Esophagus muscularis mucosa (tissue), 4 donors: ENCODE results near the gene ATP10B. TPM values are rescaled to one million over a fixed set of nuclear protein-coding genes. Genes with fewer than 3 reads are reported as not detected.

Experiments
- DNase-seq: peaks from one replicate; pipeline ENCODE4 v3.0.0-alpha.2; 2017; ENCODE audit errors: extremely low spot score
- H3K27ac ChIP-seq, 4 donors: fragments of 200-600 bp; sonication (generic); replicated peaks in 1 of 4; 1 replicate in 3 of 4; 2 replicates in 1 of 4; pipeline ENCODE4 v1.5.1; 2016 to 2019; ENCODE audit warnings: mild to moderate bottlenecking in 1 of 4
- H3K27me3 ChIP-seq, 4 donors: fragments of 200-600 bp; sonication (generic); one replicate each; pipeline versions ENCODE4 v1.5.1 to v1.6.0; 2016 to 2019
- H3K36me3 ChIP-seq, 4 donors: fragments of 200-600 bp; sonication (generic); one replicate each; pipeline ENCODE4 v1.5.1; 2016 to 2019
- H3K4me1 ChIP-seq, 4 donors: fragments of 200-600 bp; sonication (generic); one replicate each; pipeline ENCODE4 v1.5.1; 2016 to 2019
- H3K4me3 ChIP-seq, 4 donors: fragments of 200-600 bp; sonication (generic); 1 replicate in 2 of 4; 2 replicates in 2 of 4; pipeline ENCODE4 v1.5.1; 2016 to 2019; ENCODE audit warnings: mild to moderate bottlenecking in 4 of 4, moderate library complexity in 1 of 4
- H3K9me3 ChIP-seq, 4 donors: fragments of 200-600 bp; sonication (generic); 1 replicate in 3 of 4; 2 replicates in 1 of 4; pipeline ENCODE4 v1.5.1; 2016 to 2019
- EP300 ChIP-seq: sonication (generic); formaldehyde crosslinking; IDR thresholded peaks from one replicate; pipeline ENCODE4 v1.6.1; 2017; ENCODE audit warnings: antibody characterized with exemption
- POLR2A ChIP-seq: fragments of 450-650 bp; IDR thresholded peaks from one replicate; pipeline ENCODE4 v1.6.1; 2017; ENCODE audit warnings: antibody characterized with exemption, moderate library complexity, mild to moderate bottlenecking, low read depth
- POLR2AphosphoS5 ChIP-seq, 2 donors: sonication (generic); formaldehyde crosslinking; IDR thresholded peaks; one replicate each; pipeline ENCODE4 v1.6.1; 2017; ENCODE audit warnings: antibody characterized with exemption in 2 of 2
- WGBS: methylation state at CpG from one replicate; pipeline ENCODE4 v1.1.5; 2018; 5-methylcytosine and 5-hydroxymethylcytosine counted together
- intact Hi-C: fragments of 100-400 bp; cut with DNase I; formaldehyde crosslinking; loops from one replicate; pipeline ENCODE4 v1.15.1; 2023
- total RNA-seq, 4 donors: library from RNA; depleted of rRNA; stranded (reverse); fragments of >200 nt; gene quantifications; one replicate each; pipeline versions ENCODE4 v1.1.0 to v1.2.1, GENCODE V29; 2016
- TF ChIP-seq, protein P1 (sequence below), 3 experiments: fragments of 200-600 bp in 2 of 3; fragments of 450-650 bp in 1 of 3; sonication (generic) in 2 of 3; IDR thresholded peaks; one replicate each; pipeline ENCODE4 v1.5.1; 2017 to 2019; ENCODE audit warnings: antibody characterized with exemption in 3 of 3, mild to moderate bottlenecking in 2 of 3, moderate library complexity in 1 of 3

ATP10B gene
- total RNA-seq, 4 donors from 2014 or later, result 0.42 to 1.1 (median 0.79) TPM

DNA sequence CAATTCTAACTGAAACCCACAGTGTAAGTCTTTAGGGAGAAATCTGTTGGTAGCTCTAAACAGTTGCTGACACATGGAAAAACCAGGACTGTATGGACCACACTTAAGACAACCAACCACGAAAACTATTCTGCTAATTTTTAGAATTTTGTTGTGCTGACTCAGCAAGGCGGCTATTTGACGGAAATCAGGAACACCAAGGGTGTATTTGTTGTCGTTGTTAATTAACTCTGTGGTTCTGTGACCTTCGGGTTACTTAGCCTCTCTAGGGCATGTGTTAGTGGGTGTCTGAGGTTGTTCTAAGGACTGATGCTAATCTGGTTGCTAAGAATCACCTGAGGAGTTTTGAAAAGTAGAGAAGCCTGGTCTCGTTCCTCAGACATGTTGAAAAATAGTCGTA is 79.2 kb downstream of the ATP10B start:
- Histone ChIP-seq H3K27me3 (no peaks in the 10 kb centered on the region), H3K4me1 (no peaks in the 10 kb centered on the region), H3K4me3 (no peak overlapping the region), H3K9me3 (no peaks in the 10 kb centered on the region), H3K27ac (no peak overlapping the region), H3K36me3 (no peaks in the 10 kb centered on the region)
- intact Hi-C loops, result no loop called here
- no peak for DNase-seq
- TF ChIP-seq POLR2AphosphoS5 (IDR thresholded peaks at IDR 0.05), result no peak
- no peak for TF ChIP-seq POLR2A
- WGBS, result 81% methylated on average over 7 of the region's 7 CpGs

DNA sequence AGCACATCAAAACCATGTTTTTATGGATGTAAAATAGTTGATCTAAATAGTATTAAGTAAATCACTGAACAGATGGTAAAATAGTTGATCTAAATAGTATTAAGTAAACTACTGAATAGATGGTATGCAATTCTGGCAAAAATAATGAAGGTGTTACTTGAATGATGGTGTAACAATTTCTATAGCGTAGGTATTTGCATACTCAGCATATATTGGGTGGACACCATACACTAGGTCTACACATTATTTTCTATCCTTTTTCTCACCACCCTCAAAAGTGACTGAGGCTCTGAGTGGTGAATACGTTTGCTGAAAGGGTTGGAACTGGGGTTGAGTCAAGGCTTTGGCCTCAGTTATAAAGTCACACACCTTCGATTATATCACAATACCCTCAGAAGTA is 81.3 kb downstream of the ATP10B start:
- TF ChIP-seq POLR2AphosphoS5 (IDR thresholded peaks at IDR 0.05) (no peak), EP300 (no peak), POLR2A (no peak)
- TF ChIP-seq, protein P1, sequence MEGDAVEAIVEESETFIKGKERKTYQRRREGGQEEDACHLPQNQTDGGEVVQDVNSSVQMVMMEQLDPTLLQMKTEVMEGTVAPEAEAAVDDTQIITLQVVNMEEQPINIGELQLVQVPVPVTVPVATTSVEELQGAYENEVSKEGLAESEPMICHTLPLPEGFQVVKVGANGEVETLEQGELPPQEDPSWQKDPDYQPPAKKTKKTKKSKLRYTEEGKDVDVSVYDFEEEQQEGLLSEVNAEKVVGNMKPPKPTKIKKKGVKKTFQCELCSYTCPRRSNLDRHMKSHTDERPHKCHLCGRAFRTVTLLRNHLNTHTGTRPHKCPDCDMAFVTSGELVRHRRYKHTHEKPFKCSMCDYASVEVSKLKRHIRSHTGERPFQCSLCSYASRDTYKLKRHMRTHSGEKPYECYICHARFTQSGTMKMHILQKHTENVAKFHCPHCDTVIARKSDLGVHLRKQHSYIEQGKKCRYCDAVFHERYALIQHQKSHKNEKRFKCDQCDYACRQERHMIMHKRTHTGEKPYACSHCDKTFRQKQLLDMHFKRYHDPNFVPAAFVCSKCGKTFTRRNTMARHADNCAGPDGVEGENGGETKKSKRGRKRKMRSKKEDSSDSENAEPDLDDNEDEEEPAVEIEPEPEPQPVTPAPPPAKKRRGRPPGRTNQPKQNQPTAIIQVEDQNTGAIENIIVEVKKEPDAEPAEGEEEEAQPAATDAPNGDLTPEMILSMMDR (IDR thresholded peaks at IDR 0.05), result no peak
- 79% methylated on average over 3 of the region's 3 CpGs for WGBS
- H3K4me1 ChIP-seq, result no peaks in the 10 kb centered on the region

DNA sequence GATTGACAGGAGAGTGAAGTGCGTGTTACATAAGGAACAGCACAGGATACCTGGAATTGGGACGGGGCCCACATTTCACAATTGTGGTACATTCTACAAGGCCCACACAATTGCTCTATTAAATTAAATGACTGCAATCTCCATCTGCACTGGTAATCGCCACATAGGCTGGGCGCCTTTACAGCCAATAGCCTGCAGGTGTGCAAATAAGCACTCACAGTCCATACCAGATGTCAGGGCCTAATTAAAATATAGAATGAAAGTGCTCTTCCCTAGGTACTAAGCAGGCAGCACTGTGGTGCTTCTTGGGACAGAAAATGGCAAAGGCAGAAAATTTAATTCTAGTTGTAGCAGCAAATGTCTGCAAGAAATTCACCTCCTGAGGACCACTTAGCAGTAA is 82.7 kb downstream of the ATP10B start:
- Histone ChIP-seq H3K4me1 (no peaks in the 10 kb centered on the region), H3K9me3 (no peaks in the 10 kb centered on the region), H3K27ac (no peak overlapping the region), H3K27me3 (no peaks in the 10 kb centered on the region), H3K36me3 (no peaks in the 10 kb centered on the region), H3K4me3 (no peak overlapping the region)
- no peak for DNase-seq
- TF ChIP-seq POLR2AphosphoS5 (IDR thresholded peaks at IDR 0.05) (no peak), EP300 (no peak)
- 74% methylated on average over 4 of the region's 4 CpGs for WGBS
- intact Hi-C loops, result no loop called here

More for the DNA sequence above, 81.3 kb downstream of the ATP10B start:
- H3K27me3 ChIP-seq, result no peaks in the 10 kb centered on the region
- H3K27ac ChIP-seq, result no peak overlapping the region
- intact Hi-C loops, result no loop called here
- no peak overlapping the region for H3K4me3 ChIP-seq
- no peaks in the 10 kb centered on the region for H3K9me3 ChIP-seq
- no peaks in the 10 kb centered on the region for H3K36me3 ChIP-seq
- no peak for DNase-seq

DNA sequence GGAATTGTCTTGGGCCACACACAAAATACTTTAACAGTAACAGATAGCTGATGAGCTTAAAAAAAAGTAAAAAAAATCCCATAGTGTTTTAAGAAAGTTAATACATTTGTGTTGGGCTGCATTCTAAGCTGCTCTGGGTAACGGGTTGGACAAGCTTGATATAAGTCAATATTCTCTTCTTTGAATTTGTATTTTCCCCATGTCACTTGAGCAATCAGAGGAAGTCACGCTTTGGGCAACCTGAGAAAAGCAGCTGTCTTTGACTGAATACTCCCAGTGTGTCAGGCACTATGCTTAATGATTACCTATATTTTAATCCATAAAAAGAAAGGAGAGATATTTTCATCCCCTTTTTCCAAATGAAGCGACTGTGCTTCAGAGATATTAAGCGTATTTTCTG is 84.9 kb downstream of the ATP10B start:
- intact Hi-C loops, result no loop called here
- H3K36me3 ChIP-seq, result no peaks in the 10 kb centered on the region

DNA sequence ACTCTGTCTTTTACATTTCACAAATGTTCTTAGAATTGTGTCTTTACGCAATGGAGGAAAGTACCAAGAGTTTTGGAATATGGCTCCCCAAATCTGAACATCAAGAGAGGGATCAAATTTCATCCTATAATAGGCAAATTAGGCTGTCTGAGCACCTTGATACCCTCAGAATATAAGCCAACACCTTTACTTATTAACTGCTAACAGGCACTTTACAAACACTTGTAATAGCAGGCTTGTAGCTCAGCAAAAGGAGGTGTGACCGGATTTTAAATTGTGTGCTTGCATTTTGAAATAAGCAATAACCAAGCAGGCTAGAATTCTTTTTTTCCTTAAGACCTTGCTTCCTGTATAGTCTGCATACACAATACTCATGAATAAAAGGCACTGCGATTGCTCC is 92.0 kb downstream of the ATP10B start:
- Histone ChIP-seq H3K27ac (no peak overlapping the region), H3K36me3 (no peaks in the 10 kb centered on the region), H3K4me3 (no peak overlapping the region), H3K27me3 (no peaks in the 10 kb centered on the region), H3K9me3 (no peaks in the 10 kb centered on the region), H3K4me1 (no peaks in the 10 kb centered on the region)
- TF ChIP-seq, protein P1 (IDR thresholded peaks at IDR 0.05), result no peak
- no peak for TF ChIP-seq EP300
- no peak for TF ChIP-seq POLR2A
- TF ChIP-seq POLR2AphosphoS5 (IDR thresholded peaks at IDR 0.05), result no peak
- intact Hi-C loops, result no loop called here
- 79% methylated on average over 3 of the region's 3 CpGs for WGBS
- no peak for DNase-seq

More for the DNA sequence above, 84.9 kb downstream of the ATP10B start:
- Histone ChIP-seq H3K4me3 (no peak overlapping the region), H3K27me3 (no peaks in the 10 kb centered on the region), H3K4me1 (no peaks in the 10 kb centered on the region), H3K27ac (no peak overlapping the region), H3K9me3 (no peaks in the 10 kb centered on the region)
- 91% methylated on average over 4 of the region's 4 CpGs for WGBS
- TF ChIP-seq POLR2A (no peak), POLR2AphosphoS5 (IDR thresholded peaks at IDR 0.05) (no peak), EP300 (no peak)
- TF ChIP-seq, protein P1 (IDR thresholded peaks at IDR 0.05), result no peak
- no peak for DNase-seq

DNA sequence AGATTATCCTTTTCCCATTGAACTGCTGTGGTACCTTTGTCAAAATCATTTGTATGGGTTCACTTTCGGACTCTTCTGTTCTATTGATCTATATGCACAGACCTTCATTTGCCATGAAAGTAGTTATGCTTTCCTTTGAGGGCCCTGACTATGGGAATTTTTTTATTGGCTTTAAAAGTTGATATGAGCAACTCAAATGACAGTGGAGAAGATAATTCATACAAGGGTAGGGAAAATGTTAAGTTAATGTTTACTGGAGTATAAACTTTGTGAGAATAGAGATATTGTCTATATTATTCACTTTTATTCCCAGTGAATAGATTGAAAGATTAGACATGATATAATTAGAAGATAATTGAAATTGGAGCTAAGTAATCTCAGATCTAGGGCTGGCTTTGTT is 94.8 kb downstream of the ATP10B start:
- Histone ChIP-seq H3K4me1 (no peaks in the 10 kb centered on the region), H3K9me3 (no peaks in the 10 kb centered on the region), H3K36me3 (no peaks in the 10 kb centered on the region), H3K27me3 (no peaks in the 10 kb centered on the region), H3K4me3 (no peak overlapping the region), H3K27ac (no peak overlapping the region)
- DNase-seq, result no peak
- TF ChIP-seq, protein P1 (IDR thresholded peaks at IDR 0.05), result no peak
- no peak for TF ChIP-seq EP300
- no peak for TF ChIP-seq POLR2AphosphoS5 (IDR thresholded peaks at IDR 0.05)
- TF ChIP-seq POLR2A, result no peak
- intact Hi-C loops, result no loop called here
- WGBS, result 41% methylated on average over 1 of the region's 1 CpG
